Left ventricle myocardium inferior (tissue), 1 donor: ENCODE measurements around the gene GRPEL1. TPM values are rescaled to one million over a fixed set of nuclear protein-coding genes. Genes with fewer than 3 reads are reported as not detected.
"Not testable (repeated sequence)": the region's sequence is repeated elsewhere in the genome, so short reads cannot be mapped to it uniquely, and the experiment has no call there.

Source experiments
- DNase-seq: peaks from one replicate; pipeline ENCODE4 v3.0.0-alpha.2; 2020
- H3K27ac ChIP-seq: fragments of 200-600 bp; replicated peaks from 2 replicates; pipeline ENCODE4 v1.8.0; 2021
- H3K27me3 ChIP-seq: fragments of 200-600 bp; 2 replicates; pipeline ENCODE4 v1.8.0; 2021; ENCODE audit warnings: low read depth
- H3K36me3 ChIP-seq: fragments of 200-600 bp; 2 replicates; pipeline ENCODE4 v1.8.0; 2021
- H3K4me1 ChIP-seq: fragments of 200-600 bp; 2 replicates; pipeline ENCODE4 v1.8.0; 2021
- H3K4me3 ChIP-seq: fragments of 200-600 bp; 2 replicates; pipeline ENCODE4 v1.8.0; 2021; ENCODE audit warnings: mild to moderate bottlenecking, moderate library complexity
- H3K9me3 ChIP-seq: fragments of 200-600 bp; replicated peaks from 2 replicates; pipeline ENCODE4 v1.8.0; 2021
- intact Hi-C: fragments of 100-400 bp; cut with micrococcal nuclease; formaldehyde crosslinking; loops from one replicate; pipeline ENCODE4 v1.11.0; 2022
- total RNA-seq: library from RNA; stranded (reverse); fragmentation: NEBNext Ultra II Directional; extraction: Animal tissue kit (Norgen Biotek cat#: 25700); gene quantifications from one replicate; pipeline ENCODE4 v1.2.1, GENCODE V29; 2021
- TF ChIP-seq, protein P1 (sequence below): fragments of 200-600 bp; IDR thresholded peaks from 2 replicates; pipeline ENCODE4 v1.8.0; 2021; ENCODE audit warnings: antibody characterized with exemption, mild to moderate bottlenecking, borderline replicate concordance
- donor health status: DM: no; HTN: yes; CAD: no; lungs with severe emphysema.

Gene GRPEL1
- total RNA-seq, 1 donor from 2014 or later: 58.2 TPM

DNA sequence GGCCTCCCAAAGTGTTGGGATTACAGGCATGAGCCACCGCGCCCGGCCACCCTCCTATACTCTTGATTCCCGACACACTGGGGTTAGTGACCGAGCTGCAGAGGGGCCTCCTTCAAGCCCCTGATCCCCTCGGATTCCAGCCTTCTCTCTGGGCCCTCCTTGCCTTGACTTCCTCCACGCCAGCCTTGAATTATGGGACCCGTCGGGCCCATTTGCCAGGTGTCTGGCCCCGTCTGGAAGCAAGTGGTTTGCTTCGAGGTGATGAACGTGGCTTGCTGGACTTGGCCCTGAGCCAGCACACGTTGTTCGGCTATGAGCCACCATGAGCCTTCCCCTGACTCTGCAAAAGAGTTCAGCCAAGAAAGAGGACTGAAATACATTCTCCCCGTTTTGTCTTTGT, 37.4 kb upstream of the GRPEL1 start:
- Histone ChIP-seq H3K27ac (no peak overlapping the region), H3K9me3 (no peaks in the 10 kb centered on the region), H3K27me3 (peaks cover 5% of the 10 kb centered on the region), H3K4me1 (peaks cover 24% of the 10 kb centered on the region), H3K4me3 (no peak overlapping the region), H3K36me3 (no peaks in the 10 kb centered on the region)
- DNase-seq: no peak
- intact Hi-C loops: no loop called here
- TF ChIP-seq, protein P1, sequence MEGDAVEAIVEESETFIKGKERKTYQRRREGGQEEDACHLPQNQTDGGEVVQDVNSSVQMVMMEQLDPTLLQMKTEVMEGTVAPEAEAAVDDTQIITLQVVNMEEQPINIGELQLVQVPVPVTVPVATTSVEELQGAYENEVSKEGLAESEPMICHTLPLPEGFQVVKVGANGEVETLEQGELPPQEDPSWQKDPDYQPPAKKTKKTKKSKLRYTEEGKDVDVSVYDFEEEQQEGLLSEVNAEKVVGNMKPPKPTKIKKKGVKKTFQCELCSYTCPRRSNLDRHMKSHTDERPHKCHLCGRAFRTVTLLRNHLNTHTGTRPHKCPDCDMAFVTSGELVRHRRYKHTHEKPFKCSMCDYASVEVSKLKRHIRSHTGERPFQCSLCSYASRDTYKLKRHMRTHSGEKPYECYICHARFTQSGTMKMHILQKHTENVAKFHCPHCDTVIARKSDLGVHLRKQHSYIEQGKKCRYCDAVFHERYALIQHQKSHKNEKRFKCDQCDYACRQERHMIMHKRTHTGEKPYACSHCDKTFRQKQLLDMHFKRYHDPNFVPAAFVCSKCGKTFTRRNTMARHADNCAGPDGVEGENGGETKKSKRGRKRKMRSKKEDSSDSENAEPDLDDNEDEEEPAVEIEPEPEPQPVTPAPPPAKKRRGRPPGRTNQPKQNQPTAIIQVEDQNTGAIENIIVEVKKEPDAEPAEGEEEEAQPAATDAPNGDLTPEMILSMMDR: no peak

DNA sequence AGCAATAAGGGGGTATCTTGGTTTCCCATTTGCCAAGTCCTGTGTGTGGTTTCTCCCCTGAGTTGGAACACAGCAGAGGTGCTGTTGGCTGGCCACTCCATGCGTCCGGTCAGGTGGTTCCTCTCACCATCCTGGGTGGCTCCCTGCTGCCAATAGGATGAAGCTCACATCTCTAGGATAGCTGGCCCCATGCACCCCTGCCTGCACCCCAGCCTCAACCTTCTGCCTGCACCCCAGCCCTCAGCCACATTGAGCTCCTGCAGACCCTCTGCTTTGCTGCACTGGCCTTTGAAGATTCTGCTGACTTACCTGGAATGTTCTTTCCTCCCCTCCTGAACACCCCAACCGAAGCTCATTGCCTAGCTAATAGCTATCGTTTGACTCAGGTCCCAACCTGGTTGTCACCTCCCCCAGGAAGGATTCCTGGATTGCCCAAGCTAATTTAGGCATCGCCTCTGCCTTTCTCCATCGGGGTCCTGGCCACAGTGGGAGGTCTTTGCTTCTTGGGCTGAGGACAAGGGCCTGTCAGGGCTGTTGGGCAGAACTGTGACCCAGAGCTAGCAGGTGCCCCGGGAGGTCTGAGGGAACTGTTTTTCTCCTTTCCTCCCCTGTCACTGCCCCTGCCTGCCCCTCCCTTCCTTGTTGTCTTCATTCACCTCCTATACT, 36.6 kb upstream of the GRPEL1 start:
- DNase-seq: no peak
- Histone ChIP-seq H3K4me3 (no peak overlapping the region), H3K36me3 (no peaks in the 10 kb centered on the region), H3K9me3 (no peaks in the 10 kb centered on the region), H3K4me1 (peaks cover 24% of the 10 kb centered on the region), H3K27me3 (peaks cover 5% of the 10 kb centered on the region), H3K27ac (peak overlapping the region; percentile 86)
- TF ChIP-seq, protein P1: no peak
- intact Hi-C loops: no loop called here

DNA sequence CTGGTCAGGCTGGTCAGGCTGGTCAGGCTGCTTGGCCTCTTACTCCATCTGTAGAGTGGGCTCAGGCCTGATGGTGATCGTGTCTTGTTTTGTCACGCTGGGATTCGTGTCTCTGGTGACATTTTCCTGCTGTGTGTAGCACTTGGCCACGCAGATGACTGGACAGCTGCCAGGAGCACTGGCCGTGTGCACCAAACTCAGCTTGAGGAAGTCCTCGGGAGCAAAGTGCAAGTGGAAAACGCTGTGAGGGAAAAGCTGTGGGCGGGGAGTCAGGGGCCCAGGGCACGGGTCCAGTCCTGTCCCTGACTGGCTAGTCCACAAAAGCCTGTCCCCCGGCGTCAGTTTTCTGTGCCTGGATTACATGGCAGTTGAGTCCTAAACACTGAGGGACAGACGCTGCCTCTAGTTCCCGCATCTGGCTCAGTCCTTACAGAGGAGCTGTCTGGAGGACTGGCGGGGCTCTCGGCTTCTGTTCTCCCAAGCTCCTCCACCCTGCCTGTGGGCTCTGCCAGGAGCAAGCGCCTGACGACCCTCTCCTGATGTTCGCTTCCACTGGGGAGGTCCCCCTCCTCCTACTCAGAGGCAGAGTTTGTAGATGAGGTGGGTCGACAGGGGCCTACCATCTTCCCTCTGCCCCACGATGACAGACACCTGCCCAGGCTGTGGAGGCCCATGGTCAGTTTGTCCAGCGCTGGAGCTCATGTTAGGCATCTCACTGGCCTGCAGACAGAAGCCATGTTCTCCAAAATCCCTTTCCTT, 35.9 kb upstream of the GRPEL1 start:
- H3K36me3 ChIP-seq: no peaks in the 10 kb centered on the region
- peak overlapping the region; percentile 86 for H3K27ac ChIP-seq
- H3K27me3 ChIP-seq: no peaks in the 10 kb centered on the region
- no peaks in the 10 kb centered on the region for H3K9me3 ChIP-seq
- peak overlapping the region; percentile 76 for H3K4me3 ChIP-seq
- DNase-seq: peak; percentile 81
- TF ChIP-seq, protein P1: no peak
- H3K4me1 ChIP-seq: peaks cover 24% of the 10 kb centered on the region
- intact Hi-C loops: no loop called here

DNA sequence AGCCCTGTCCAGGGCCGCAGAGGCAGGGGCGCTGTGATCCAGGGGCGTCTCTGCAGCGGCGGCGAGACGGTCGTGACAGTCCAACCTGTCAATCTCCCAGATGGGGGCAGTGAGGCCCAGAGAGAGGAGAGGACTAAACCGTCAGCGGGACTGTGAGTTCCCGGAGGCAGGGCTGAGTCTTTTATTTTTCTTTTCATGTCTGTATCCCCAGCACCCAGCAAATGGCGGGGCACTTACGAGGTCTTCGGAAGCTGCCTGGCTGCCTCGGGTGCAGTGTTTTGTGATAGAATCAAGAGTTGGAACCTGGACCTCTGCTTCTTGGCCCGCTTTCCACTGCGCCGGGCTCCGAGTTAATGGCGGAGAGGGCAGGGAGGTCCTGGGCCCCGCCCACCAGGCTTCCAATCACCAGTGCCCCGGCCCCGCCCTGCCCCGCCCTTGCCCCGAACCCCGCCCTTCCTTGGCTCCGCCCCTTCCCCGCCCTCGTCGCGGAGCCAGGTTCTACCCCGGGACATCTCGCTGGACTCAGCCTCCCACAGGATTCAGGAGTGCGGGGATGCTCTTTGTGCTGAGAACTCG, 35.3 kb upstream of the GRPEL1 start:
- no peaks in the 10 kb centered on the region for H3K36me3 ChIP-seq
- peak overlapping the region; percentile 86 for H3K27ac ChIP-seq
- DNase-seq: peak; percentile 93
- no peaks in the 10 kb centered on the region for H3K27me3 ChIP-seq
- intact Hi-C loops: no loop called here
- H3K4me1 ChIP-seq: peaks cover 24% of the 10 kb centered on the region
- H3K4me3 ChIP-seq: peak overlapping the region; percentile 76
- H3K9me3 ChIP-seq: no peaks in the 10 kb centered on the region
- TF ChIP-seq, protein P1: no peak

DNA sequence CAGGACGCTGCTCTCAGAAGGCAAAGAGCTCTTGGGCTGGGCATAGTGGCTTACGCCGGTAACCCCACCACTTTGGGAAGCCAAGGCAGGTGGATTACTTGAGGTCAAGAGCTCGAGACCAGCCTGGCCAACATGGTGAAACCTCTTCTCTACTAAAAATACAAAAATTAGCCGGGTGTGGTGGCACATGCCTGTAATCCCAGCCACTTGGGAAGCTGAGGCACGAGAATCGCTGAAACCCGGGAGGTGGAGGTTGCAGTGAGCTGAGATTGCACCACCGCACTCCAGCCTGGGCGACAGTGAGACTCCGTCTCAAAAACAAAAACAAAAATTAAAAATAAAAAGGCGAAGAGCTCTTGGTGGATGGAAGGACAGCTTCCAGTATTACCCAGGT, 34.6 kb upstream of the GRPEL1 start:
- H3K9me3 ChIP-seq, DNase-seq, intact Hi-C loops, H3K36me3 ChIP-seq, H3K27me3 ChIP-seq: not testable (repeated sequence)
- Histone ChIP-seq H3K27ac (peak overlapping the region; percentile 86), H3K4me3 (peak overlapping the region; percentile 76), H3K4me1 (peaks cover 24% of the 10 kb centered on the region)
